Testis (tissue), 3 donors: ENCODE measurements around the gene FAM124A. TPM values are rescaled to one million over a fixed set of nuclear protein-coding genes. Genes with fewer than 3 reads are reported as not detected.

Experiments used
- DNase-seq: peaks from one replicate; pipeline ENCODE4 v3.0.0-alpha.2; 2019
- H3K27ac ChIP-seq, 2 donors: fragments of 200-600 bp; sonication (generic); one replicate each; pipeline ENCODE4 v1.5.1; 2019
- H3K27me3 ChIP-seq: fragments of 200-600 bp; sonication (generic); one replicate; pipeline ENCODE4 v1.5.1; 2019
- H3K36me3 ChIP-seq: fragments of 200-600 bp; sonication (generic); one replicate; pipeline ENCODE4 v1.5.1; 2017; ENCODE audit warnings: low read depth; ENCODE audit errors: missing control alignments
- H3K4me1 ChIP-seq: fragments of 200-600 bp; sonication (generic); one replicate; pipeline ENCODE4 v1.5.1; 2019
- H3K4me3 ChIP-seq, 2 donors: fragments of 200-600 bp; sonication (generic); one replicate each; pipeline ENCODE4 v1.5.1; 2017 to 2019
- H3K9me3 ChIP-seq: fragments of 200-600 bp; sonication (generic); one replicate; pipeline ENCODE4 v1.5.1; 2017
- CTCF ChIP-seq, 3 experiments: fragments of 450-650 bp in 2 of 3; fragments of 200-600 bp in 1 of 3; sonication (generic) in 1 of 3; IDR thresholded peaks; one replicate each; pipeline ENCODE4 v1.5.1; 2016 to 2019; ENCODE audit warnings: antibody characterized with exemption in 3 of 3, mild to moderate bottlenecking in 2 of 3, moderate library complexity in 1 of 3
- POLR2A ChIP-seq: fragments of 450-650 bp; IDR thresholded peaks from one replicate; pipeline ENCODE4 v1.6.1; 2017; ENCODE audit warnings: antibody characterized with exemption, mild to moderate bottlenecking, moderate library complexity
- WGBS, 2 donors: methylation state at CpG; one replicate each; pipeline ENCODE4 v1.1.5; 2018; 5-methylcytosine and 5-hydroxymethylcytosine counted together
- intact Hi-C: fragments of 100-400 bp; cut with DNase I; formaldehyde crosslinking; loops from one replicate; pipeline ENCODE4 v1.15.1; 2023; ENCODE audit warnings: low total_unique reads
- polyA plus RNA-seq: library from polyadenylated mRNA; stranded (reverse); fragments of 350-450 nt; fragmentation: Illumina TruSeq; extraction: RNeasy Lipid Tissue Mini Kit (QIAGEN cat#74804); gene quantifications from one replicate; pipeline ENCODE4 v1.2.3, GENCODE V29; 2014; ENCODE audit warnings: low read depth, low replicate concordance; ENCODE audit not compliant: insufficient read depth
- total RNA-seq, 2 donors: library from RNA; depleted of rRNA; stranded (reverse); fragments of >200 nt; gene quantifications; one replicate each; pipeline ENCODE4 v1.2.3, GENCODE V29; 2016

The FAM124A gene
- total and polyA plus RNA-seq, 3 donors from 2014 or later: 2.7 to 3.4 (median 3.0) TPM

- no peak for DNase-seq
- H3K4me1 ChIP-seq: no peaks in the 10 kb centered on the region
- no peaks in the 10 kb centered on the region for H3K36me3 ChIP-seq
- no peaks in the 10 kb centered on the region for H3K9me3 ChIP-seq
- TF ChIP-seq POLR2A: no peak
- no peak for TF ChIP-seq CTCF (IDR thresholded peaks at IDR 0.05)
- intact Hi-C loops: no loop called here
- no peak overlapping the region for H3K4me3 ChIP-seq
- H3K27me3 ChIP-seq: no peaks in the 10 kb centered on the region
- no peak overlapping the region for H3K27ac ChIP-seq
Observed at GRCh38 chr13:51232328-51232727, 10.1 kb downstream of the FAM124A start.

GRCh38 chr13:51233117-51233826, 11.1 kb downstream of the FAM124A start:
- Histone ChIP-seq H3K27me3 (no peaks in the 10 kb centered on the region), H3K27ac (no peak overlapping the region)

DNA sequence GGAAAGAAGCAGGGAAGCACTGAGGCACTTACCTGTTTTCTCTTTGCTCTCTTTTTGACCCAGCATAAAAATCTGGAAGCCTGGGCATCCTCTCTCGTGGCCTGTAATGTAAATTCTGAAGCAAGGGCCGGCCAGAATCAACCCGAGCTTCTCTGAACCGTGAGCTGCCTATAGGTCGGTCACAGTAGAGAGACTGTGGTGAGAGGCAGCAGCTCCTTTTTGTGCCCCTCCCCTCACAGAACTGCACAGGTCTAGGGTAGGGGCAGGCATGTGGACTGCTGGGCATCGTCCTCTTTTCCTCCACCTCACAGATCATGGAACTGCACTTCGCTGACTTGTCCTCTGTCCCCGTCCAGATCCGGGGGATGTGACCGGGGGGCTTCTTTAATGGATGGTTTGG, 12.5 kb downstream of the FAM124A start:
- WGBS, 2 donors: 82 to 85% methylated on average over 10 of the region's 10 CpGs
- Histone ChIP-seq H3K9me3 (no peaks in the 10 kb centered on the region), H3K36me3 (no peaks in the 10 kb centered on the region), H3K27ac (no peak overlapping the region), H3K4me3 (no peak overlapping the region), H3K4me1 (no peaks in the 10 kb centered on the region), H3K27me3 (no peaks in the 10 kb centered on the region)
- intact Hi-C loops: no loop called here
- no peak for DNase-seq
- no peak for TF ChIP-seq POLR2A
- TF ChIP-seq CTCF (IDR thresholded peaks at IDR 0.05): no peak

More at GRCh38 chr13:51233117-51233826, 11.1 kb downstream of the FAM124A start:
- intact Hi-C loops: no loop called here
- Histone ChIP-seq H3K9me3 (no peaks in the 10 kb centered on the region), H3K4me1 (no peaks in the 10 kb centered on the region), H3K4me3 (no peak overlapping the region), H3K36me3 (no peaks in the 10 kb centered on the region)
- TF ChIP-seq POLR2A: no peak
- no peak for TF ChIP-seq CTCF (IDR thresholded peaks at IDR 0.05)
- DNase-seq: peak; percentile 44
- WGBS, 2 donors: 84 to 87% methylated on average over 9 of the region's 9 CpGs

GRCh38 chr13:51235186-51235585, 13.0 kb downstream of the FAM124A start:
- no peaks in the 10 kb centered on the region for H3K36me3 ChIP-seq
- no peaks in the 10 kb centered on the region for H3K27me3 ChIP-seq
- WGBS, 2 donors: 80 to 86% methylated on average over 2 of the region's 2 CpGs
- TF ChIP-seq POLR2A (no peak), CTCF (IDR thresholded peaks at IDR 0.05) (no peak)
- intact Hi-C loops: no loop called here
- H3K4me1 ChIP-seq: peaks cover 3% of the 10 kb centered on the region
- no peaks in the 10 kb centered on the region for H3K9me3 ChIP-seq
- no peak overlapping the region for H3K27ac ChIP-seq
- DNase-seq: no peak
- no peak overlapping the region for H3K4me3 ChIP-seq
